Measurements from ENCODE around the gene NAPA.

- TF ChIP-seq, protein P1, sequence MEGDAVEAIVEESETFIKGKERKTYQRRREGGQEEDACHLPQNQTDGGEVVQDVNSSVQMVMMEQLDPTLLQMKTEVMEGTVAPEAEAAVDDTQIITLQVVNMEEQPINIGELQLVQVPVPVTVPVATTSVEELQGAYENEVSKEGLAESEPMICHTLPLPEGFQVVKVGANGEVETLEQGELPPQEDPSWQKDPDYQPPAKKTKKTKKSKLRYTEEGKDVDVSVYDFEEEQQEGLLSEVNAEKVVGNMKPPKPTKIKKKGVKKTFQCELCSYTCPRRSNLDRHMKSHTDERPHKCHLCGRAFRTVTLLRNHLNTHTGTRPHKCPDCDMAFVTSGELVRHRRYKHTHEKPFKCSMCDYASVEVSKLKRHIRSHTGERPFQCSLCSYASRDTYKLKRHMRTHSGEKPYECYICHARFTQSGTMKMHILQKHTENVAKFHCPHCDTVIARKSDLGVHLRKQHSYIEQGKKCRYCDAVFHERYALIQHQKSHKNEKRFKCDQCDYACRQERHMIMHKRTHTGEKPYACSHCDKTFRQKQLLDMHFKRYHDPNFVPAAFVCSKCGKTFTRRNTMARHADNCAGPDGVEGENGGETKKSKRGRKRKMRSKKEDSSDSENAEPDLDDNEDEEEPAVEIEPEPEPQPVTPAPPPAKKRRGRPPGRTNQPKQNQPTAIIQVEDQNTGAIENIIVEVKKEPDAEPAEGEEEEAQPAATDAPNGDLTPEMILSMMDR (IDR thresholded peaks at IDR 0.05), result no peak
- TF ChIP-seq EP300 (IDR thresholded peaks at IDR 0.05), result no peak
Observed at GRCh38 chr19:47458672-47459071, 56.2 kb downstream of the NAPA start.

Measured in sigmoid colon (tissue), 4 donors.